Liver (tissue), 2 donors: ENCODE results near the gene TAF4.

Experiments
- TF ChIP-seq, protein P1 (sequence below): fragments of 150-350 bp; IDR thresholded peaks from 2 replicates; pipeline ENCODE4 v1.5.1; 2017; ENCODE audit warnings: improper control_type of control experiment, low read depth, low read length; ENCODE audit not compliant: missing input control
- TF ChIP-seq, protein P2 (sequence below): IDR thresholded peaks from 2 replicates; pipeline ENCODE4 v1.6.1; 2016; ENCODE audit warnings: antibody characterized with exemption
- donor health status: healthy.

- TF ChIP-seq, protein P1, sequence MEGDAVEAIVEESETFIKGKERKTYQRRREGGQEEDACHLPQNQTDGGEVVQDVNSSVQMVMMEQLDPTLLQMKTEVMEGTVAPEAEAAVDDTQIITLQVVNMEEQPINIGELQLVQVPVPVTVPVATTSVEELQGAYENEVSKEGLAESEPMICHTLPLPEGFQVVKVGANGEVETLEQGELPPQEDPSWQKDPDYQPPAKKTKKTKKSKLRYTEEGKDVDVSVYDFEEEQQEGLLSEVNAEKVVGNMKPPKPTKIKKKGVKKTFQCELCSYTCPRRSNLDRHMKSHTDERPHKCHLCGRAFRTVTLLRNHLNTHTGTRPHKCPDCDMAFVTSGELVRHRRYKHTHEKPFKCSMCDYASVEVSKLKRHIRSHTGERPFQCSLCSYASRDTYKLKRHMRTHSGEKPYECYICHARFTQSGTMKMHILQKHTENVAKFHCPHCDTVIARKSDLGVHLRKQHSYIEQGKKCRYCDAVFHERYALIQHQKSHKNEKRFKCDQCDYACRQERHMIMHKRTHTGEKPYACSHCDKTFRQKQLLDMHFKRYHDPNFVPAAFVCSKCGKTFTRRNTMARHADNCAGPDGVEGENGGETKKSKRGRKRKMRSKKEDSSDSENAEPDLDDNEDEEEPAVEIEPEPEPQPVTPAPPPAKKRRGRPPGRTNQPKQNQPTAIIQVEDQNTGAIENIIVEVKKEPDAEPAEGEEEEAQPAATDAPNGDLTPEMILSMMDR: no peak
- TF ChIP-seq, protein P2, sequence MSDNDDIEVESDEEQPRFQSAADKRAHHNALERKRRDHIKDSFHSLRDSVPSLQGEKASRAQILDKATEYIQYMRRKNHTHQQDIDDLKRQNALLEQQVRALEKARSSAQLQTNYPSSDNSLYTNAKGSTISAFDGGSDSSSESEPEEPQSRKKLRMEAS: no peak
Observed at GRCh38 chr20:61937146-61937962, 128.3 kb downstream of the TAF4 start.
